ENCODE measurements around the gene RABGAP1L.

GRCh38 chr1:174333437-174333836 lies 174.1 kb downstream of the RABGAP1L start:
- TF ChIP-seq POLR2A (IDR thresholded peaks at IDR 0.05; ENCODE audit: control extremely low read depth in 1 of 2, low read depth in 2 of 2, low read length in 2 of 2) (no peak), BRCA1 (IDR thresholded peaks at IDR 0.05; ENCODE audit: low read depth, low read length) (no peak)

Data from H1 (cell line).